MM.1S (cell line): ENCODE results near the gene CCSER2.

Source experiments
- CTCF ChIP-seq: fragments of 300-600 bp; sonication (generic); IDR thresholded peaks from 2 replicates; pipeline ENCODE4 v1.5.1; 2016; ENCODE audit warnings: antibody characterized with exemption, low read length, mixed read lengths
- EZH2phosphoT487 ChIP-seq: fragments of 300-600 bp; sonication (generic); IDR thresholded peaks from 2 replicates; pipeline ENCODE4 v1.6.1; 2018; ENCODE audit warnings: antibody characterized with exemption, low read length

DNA sequence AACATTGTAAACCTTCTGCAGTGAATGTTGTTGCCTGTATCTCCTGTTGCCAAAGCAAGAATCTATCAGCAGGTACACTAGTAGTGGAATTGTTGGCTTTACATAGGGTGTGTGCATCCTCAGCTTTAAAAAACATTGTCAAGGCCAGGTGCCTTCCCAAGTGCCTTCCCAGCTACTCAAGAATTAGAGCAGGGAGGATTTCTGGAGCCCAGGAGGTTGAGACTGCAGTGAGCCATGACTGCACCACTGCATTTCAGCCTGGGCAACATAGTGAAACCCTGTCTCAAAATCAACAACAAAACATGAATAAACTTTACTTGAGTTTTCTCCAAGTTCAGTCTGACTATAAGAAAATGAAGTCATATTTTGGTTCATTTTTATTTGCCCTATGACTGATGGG, 217.3 kb downstream of the CCSER2 start:
- no peak for TF ChIP-seq CTCF
- no peak for TF ChIP-seq EZH2phosphoT487
